Transverse colon (tissue), 4 donors: Measurements from ENCODE around the gene MFN1. TPM values are rescaled to one million over a fixed set of nuclear protein-coding genes. Genes with fewer than 3 reads are reported as not detected.

Source experiments
- DNase-seq: peaks from one replicate; pipeline ENCODE4 v3.0.0-alpha.2; 2019
- H3K27ac ChIP-seq, 4 donors: fragments of 200-600 bp; sonication (generic); 2 replicates each; pipeline ENCODE4 v1.5.1; 2016 to 2018; ENCODE audit warnings: inconsistent platforms in 4 of 4
- H3K27me3 ChIP-seq: fragments of 200-600 bp; sonication (generic); 2 replicates; pipeline ENCODE4 v1.5.1; 2017; ENCODE audit warnings: inconsistent platforms
- H3K36me3 ChIP-seq, 4 donors: fragments of 200-600 bp; sonication (generic); 2 replicates each; pipeline ENCODE4 v1.5.1; 2017 to 2019; ENCODE audit warnings: inconsistent platforms in 4 of 4
- H3K4me1 ChIP-seq, 4 donors: fragments of 200-600 bp; sonication (generic); 2 replicates each; pipeline ENCODE4 v1.5.1; 2017 to 2020; ENCODE audit warnings: inconsistent platforms in 4 of 4
- H3K4me3 ChIP-seq, 4 donors: fragments of 200-600 bp; sonication (generic); 1 replicate in 1 of 4; 2 replicates in 3 of 4; pipeline versions ENCODE4 v1.5.1 to v1.6.1; 2017 to 2019; ENCODE audit warnings: inconsistent platforms in 4 of 4
- H3K9me3 ChIP-seq, 2 donors: fragments of 200-600 bp; sonication (generic); 2 replicates each; pipeline ENCODE4 v1.5.1; 2017 to 2019; ENCODE audit warnings: inconsistent platforms in 2 of 2
- EP300 ChIP-seq: sonication (generic); formaldehyde crosslinking; IDR thresholded peaks from one replicate; pipeline ENCODE4 v1.6.1; 2017; ENCODE audit warnings: antibody characterized with exemption, low read depth
- POLR2A ChIP-seq: fragments of 450-650 bp; IDR thresholded peaks from one replicate; pipeline ENCODE4 v1.6.1; 2016; ENCODE audit warnings: antibody characterized with exemption, mild to moderate bottlenecking, moderate library complexity
- POLR2AphosphoS5 ChIP-seq, 3 donors: sonication (generic); formaldehyde crosslinking; IDR thresholded peaks; one replicate each; pipeline ENCODE4 v1.6.1; 2016; ENCODE audit warnings: antibody characterized with exemption in 3 of 3
- WGBS, 2 donors: methylation state at CpG; one replicate each; pipeline ENCODE4 v1.1.5; 2018; ENCODE audit warnings: low coverage in 1 of 2; 5-methylcytosine and 5-hydroxymethylcytosine counted together
- in situ Hi-C, 4 donors: fragments of 200-750 bp; cut with MboI; loops; one replicate each; pipeline versions ENCODE4 v1.15.0 to v1.15.1; 2017; ENCODE audit warnings: low sequenced_read_pairs in 3 of 4, low pct_ligation_motif_present in 1 of 4, low pct_unique_long_range_greater_than_20kb in 1 of 4
- intact Hi-C: fragments of 100-400 bp; cut with DNase I; formaldehyde crosslinking; loops from one replicate; pipeline ENCODE4 v1.15.1; 2023; ENCODE audit warnings: low total_unique reads
- total RNA-seq, 4 donors: library from RNA; depleted of rRNA; stranded (reverse); fragments of >200 nt; gene quantifications; one replicate each; pipeline ENCODE4 v1.1.0, GENCODE V29; 2016
- TF ChIP-seq, protein P1 (sequence below), 5 experiments: fragments of 200-600 bp in 3 of 5; fragments of 450-650 bp in 2 of 5; sonication (generic) in 3 of 5; IDR thresholded peaks; 1 replicate in 2 of 5; 2 replicates in 3 of 5; pipeline ENCODE4 v1.5.1; 2016 to 2017; ENCODE audit warnings: antibody characterized with exemption in 5 of 5, inconsistent platforms in 3 of 5, mild to moderate bottlenecking in 2 of 5, moderate library complexity in 1 of 5

Gene MFN1
- total RNA-seq, 4 donors from 2014 or later = 46.8 to 69.4 (median 62.6) TPM

DNA sequence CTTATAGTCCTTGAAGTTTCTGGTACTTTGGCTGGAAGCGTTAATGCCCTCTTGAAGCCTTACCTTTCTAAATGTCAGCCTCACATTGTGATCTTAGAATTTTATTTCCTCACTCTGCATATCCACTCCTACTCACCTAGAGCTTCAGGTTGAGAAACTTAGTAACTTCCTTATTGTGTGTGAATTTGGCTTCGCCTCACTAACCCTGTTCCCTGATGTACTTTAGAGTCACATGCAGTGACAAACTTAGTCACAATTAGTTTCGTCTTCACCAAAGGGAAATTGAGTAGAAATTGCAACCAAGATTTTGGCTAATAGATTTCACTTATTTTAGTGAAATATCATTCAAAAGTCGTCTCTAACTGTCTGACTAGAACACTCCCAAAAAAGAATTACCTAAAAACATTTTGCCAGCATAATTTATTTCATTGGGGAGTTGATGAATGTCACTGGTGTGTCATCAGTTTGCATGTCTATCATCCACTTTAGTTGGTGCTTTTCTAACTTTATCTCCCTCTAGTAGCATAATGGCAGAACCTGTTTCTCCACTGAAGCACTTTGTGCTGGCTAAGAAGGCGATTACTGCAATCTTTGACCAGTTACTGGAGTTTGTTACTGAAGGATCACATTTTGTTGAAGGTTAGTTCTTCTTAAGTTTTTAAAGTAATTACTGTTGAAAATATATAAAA, 960 bp downstream of the MFN1 start:
- TF ChIP-seq, protein P1, sequence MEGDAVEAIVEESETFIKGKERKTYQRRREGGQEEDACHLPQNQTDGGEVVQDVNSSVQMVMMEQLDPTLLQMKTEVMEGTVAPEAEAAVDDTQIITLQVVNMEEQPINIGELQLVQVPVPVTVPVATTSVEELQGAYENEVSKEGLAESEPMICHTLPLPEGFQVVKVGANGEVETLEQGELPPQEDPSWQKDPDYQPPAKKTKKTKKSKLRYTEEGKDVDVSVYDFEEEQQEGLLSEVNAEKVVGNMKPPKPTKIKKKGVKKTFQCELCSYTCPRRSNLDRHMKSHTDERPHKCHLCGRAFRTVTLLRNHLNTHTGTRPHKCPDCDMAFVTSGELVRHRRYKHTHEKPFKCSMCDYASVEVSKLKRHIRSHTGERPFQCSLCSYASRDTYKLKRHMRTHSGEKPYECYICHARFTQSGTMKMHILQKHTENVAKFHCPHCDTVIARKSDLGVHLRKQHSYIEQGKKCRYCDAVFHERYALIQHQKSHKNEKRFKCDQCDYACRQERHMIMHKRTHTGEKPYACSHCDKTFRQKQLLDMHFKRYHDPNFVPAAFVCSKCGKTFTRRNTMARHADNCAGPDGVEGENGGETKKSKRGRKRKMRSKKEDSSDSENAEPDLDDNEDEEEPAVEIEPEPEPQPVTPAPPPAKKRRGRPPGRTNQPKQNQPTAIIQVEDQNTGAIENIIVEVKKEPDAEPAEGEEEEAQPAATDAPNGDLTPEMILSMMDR (IDR thresholded peaks at IDR 0.05) = no peak
- TF ChIP-seq POLR2AphosphoS5 (IDR thresholded peaks at IDR 0.05) = peak; percentile 7 to 49 (median 49)
- TF ChIP-seq POLR2A = no peak
- in situ Hi-C loops = no loop called here
- peaks cover 0 to 28% (median 11%) of the 10 kb centered on the region in 4 donors for H3K36me3 ChIP-seq
- peak overlapping the region in 3 of 4 donors; percentile 70 to 80 (median 71) for H3K4me3 ChIP-seq
- peaks cover 6 to 17% (median 7%) of the 10 kb centered on the region in 4 donors for H3K4me1 ChIP-seq
- intact Hi-C loops = loop anchor here (5.0 to 10.0 kb wide), 2 partner anchors 104 to 216 kb away; partner anchors contain the start of genes ACTL6A and GNB4
- peak overlapping the region; percentile 87 to 94 (median 91) for H3K27ac ChIP-seq
- WGBS, 2 donors = 24 to 29% methylated on average over 4 to 5 of the region's 5 CpGs
- DNase-seq = no peak
- H3K9me3 ChIP-seq = no peaks in the 10 kb centered on the region
- H3K27me3 ChIP-seq = no peaks in the 10 kb centered on the region

DNA sequence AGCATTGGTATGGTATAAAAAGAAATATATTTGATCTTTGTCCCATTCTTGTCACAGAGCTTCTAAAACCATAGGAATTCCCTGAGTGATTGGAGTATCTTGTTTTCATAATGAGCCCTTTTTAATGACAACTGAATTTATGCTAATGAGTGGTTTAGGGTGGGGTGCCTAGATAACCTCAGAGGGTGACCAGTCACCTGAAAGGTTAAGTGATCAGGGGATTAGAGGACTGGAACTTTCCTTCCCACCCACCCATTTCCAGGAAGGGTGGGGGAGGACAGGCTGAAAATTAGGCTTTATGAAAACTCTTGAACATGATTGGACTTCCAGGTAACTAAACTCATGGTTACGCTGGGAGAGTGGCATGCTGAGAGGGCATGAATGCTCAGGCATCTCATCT, 8.5 kb downstream of the MFN1 start:
- no peak overlapping the region for H3K27ac ChIP-seq
- intact Hi-C loops = no loop called here
- in situ Hi-C loops = loop anchor here in 1 of 4 donors (25.0 kb wide), 1 partner anchor 231 kb away; no protein-coding TSS in a partner anchor
- H3K36me3 ChIP-seq = peaks cover 0 to 52% (median 28%) of the 10 kb centered on the region in 4 donors
- H3K9me3 ChIP-seq = no peaks in the 10 kb centered on the region
- DNase-seq = no peak
- H3K4me1 ChIP-seq = no peaks in the 10 kb centered on the region
- 95 to 100% methylated on average over 1 of the region's 1 CpG for WGBS, 2 donors
- H3K27me3 ChIP-seq = no peaks in the 10 kb centered on the region
- H3K4me3 ChIP-seq = no peak overlapping the region
- TF ChIP-seq, protein P1 (IDR thresholded peaks at IDR 0.05) = no peak
- no peak for TF ChIP-seq EP300
- TF ChIP-seq POLR2A = no peak
- no peak for TF ChIP-seq POLR2AphosphoS5 (IDR thresholded peaks at IDR 0.05)

DNA sequence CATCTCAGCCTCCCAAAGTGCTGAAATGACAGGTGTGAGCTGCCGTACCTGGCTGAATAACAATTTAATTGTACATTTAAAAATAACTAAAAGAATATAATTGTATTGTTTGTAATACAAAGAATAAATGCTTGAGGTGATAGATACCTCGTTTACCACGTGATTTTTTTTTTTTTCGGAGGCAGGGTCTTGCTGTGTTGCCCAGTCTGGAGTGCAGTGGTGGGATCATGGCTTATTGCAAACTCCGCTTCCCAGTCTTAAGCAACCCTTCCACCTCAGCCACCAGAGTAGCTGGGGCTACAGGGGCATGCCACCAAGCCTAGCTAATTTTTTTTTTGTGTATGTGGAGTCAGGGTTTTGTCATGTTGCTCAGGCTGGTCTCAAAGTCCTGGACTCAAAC, 15.8 kb downstream of the MFN1 start:
- Histone ChIP-seq H3K27me3 (no peaks in the 10 kb centered on the region), H3K4me3 (no peak overlapping the region), H3K4me1 (no peaks in the 10 kb centered on the region), H3K27ac (no peak overlapping the region), H3K36me3 (peaks cover 0 to 67% (median 25%) of the 10 kb centered on the region in 4 donors), H3K9me3 (no peaks in the 10 kb centered on the region)
- 93 to 95% methylated on average over 4 to 5 of the region's 5 CpGs for WGBS, 2 donors
- intact Hi-C loops (no loop called here), in situ Hi-C loops (loop anchor here in 1 of 4 donors (25.0 kb wide), 1 partner anchor 224 kb away; no protein-coding TSS in a partner anchor)
- no peak for DNase-seq
- TF ChIP-seq POLR2A (no peak), EP300 (no peak), POLR2AphosphoS5 (IDR thresholded peaks at IDR 0.05) (no peak)
- TF ChIP-seq, protein P1 (IDR thresholded peaks at IDR 0.05) = no peak

DNA sequence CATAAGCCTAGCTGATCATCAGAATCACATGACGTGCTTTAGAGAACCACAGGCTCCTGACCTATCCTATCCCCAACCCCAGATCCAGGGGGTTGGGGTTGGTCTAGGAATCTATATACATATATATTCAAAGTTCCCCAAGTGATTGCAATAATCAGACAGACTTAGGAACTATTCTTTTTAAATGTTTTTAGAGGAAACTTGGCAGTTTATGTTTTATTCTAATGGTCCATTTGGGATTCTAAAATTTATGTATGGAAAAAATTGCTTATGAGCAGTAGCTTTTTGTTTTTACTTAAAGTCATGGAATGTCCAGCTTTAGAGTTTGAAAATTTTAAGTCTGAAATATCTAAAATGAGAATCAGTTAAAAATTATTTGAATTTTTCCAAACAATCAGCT, 22.1 kb downstream of the MFN1 start:
- no peaks in the 10 kb centered on the region for H3K27me3 ChIP-seq
- no peak overlapping the region for H3K27ac ChIP-seq
- no peak for DNase-seq
- in situ Hi-C loops = loop anchor here in 1 of 4 donors (25.0 kb wide), 1 partner anchor 218 kb away; no protein-coding TSS in a partner anchor
- intact Hi-C loops = no loop called here
- H3K4me3 ChIP-seq = no peak overlapping the region
- no peaks in the 10 kb centered on the region for H3K9me3 ChIP-seq
- 95% methylated on average over 1 of the region's 1 CpG; no CpG with 5 or more reads in 1 of the 2 donors for WGBS, 2 donors
- H3K36me3 ChIP-seq = peaks cover 0 to 50% (median 25%) of the 10 kb centered on the region in 4 donors
- TF ChIP-seq, protein P1 (IDR thresholded peaks at IDR 0.05) = no peak
- TF ChIP-seq EP300 (no peak), POLR2A (no peak), POLR2AphosphoS5 (IDR thresholded peaks at IDR 0.05) (no peak)
- no peaks in the 10 kb centered on the region for H3K4me1 ChIP-seq
